H1 (cell line): ENCODE results near the gene ANKRD13B. TPM values are rescaled to one million over a fixed set of nuclear protein-coding genes. Genes with fewer than 3 reads are reported as not detected.
A peak's percentile ranks its signal among the peaks of the same experiment; 100 is the strongest.

Source experiments
- CTCF ChIA-PET: fragments of 300-600 bp; sonication (Branson Sonifier 250); formaldehyde crosslinking; loops from one replicate; lab custom pipeline; 2021; ENCODE audit not compliant: partially characterized antibody; lab: Charles Lee
- POLR2A ChIA-PET: fragments of 300-600 bp; sonication (Branson Sonifier 250); formaldehyde crosslinking; loops from one replicate; lab custom pipeline; 2021; ENCODE audit warnings: inconsistent platforms; ENCODE audit not compliant: partially characterized antibody; lab: Charles Lee
- DNase-seq, 2 experiments: peaks; one replicate each; pipeline versions ENCODE4 v3.0.0 to v3.0.0-alpha.2; 2010 to 2022; ENCODE audit warnings: low spot score in 2 of 2, low read depth in 1 of 2, mixed read lengths in 1 of 2
- FAIRE-seq: peaks from 2 replicates; lab custom pipeline; 2011; peaks lifted over from hg19 to GRCh38; lab: Jason Lieb, UNC
- H2AFZ ChIP-seq: 2 replicates; pipeline ENCODE4 v1.8.1; 2012; ENCODE audit warnings: low read length, inconsistent platforms
- H2AK5ac ChIP-seq: 2 replicates; pipeline ENCODE4 v1.6.1; 2013; ENCODE audit warnings: low read depth, low read length
- H2BK120ac ChIP-seq: replicated peaks from 2 replicates; pipeline ENCODE3; 2013; ENCODE audit warnings: low read depth, low read length, inconsistent platforms
- H2BK12ac ChIP-seq: 2 replicates; pipeline ENCODE4 v1.6.1; 2013; ENCODE audit warnings: low read depth, low read length
- H2BK15ac ChIP-seq: 2 replicates; pipeline ENCODE4 v1.6.1; 2013; ENCODE audit warnings: low read length
- H2BK20ac ChIP-seq: 2 replicates; pipeline ENCODE4 v1.6.1; 2013; ENCODE audit warnings: low read length
- H2BK5ac ChIP-seq: 2 replicates; pipeline ENCODE4 v1.6.1; 2013; ENCODE audit warnings: low read depth, low read length
- H3K14ac ChIP-seq: 2 replicates; pipeline ENCODE4 v1.6.1; 2013; ENCODE audit warnings: inconsistent platforms; ENCODE audit not compliant: insufficient read length
- H3K18ac ChIP-seq: 2 replicates; pipeline ENCODE4 v1.6.1; 2013; ENCODE audit warnings: low read length; ENCODE audit errors: extremely low read depth
- H3K23ac ChIP-seq: 2 replicates; pipeline ENCODE4 v1.6.1; 2013; ENCODE audit warnings: inconsistent platforms; ENCODE audit not compliant: insufficient read length
- H3K23me2 ChIP-seq: 2 replicates; pipeline ENCODE4 v1.6.1; 2013; ENCODE audit warnings: low read depth, low read length
- H3K27ac ChIP-seq: 2 replicates; pipeline ENCODE4 v1.6.1; 2011; ENCODE audit warnings: low read depth, low read length, inconsistent platforms
- H3K27me3 ChIP-seq, 4 experiments: replicated peaks in 1 of 4; 1 replicate in 1 of 4; 2 replicates in 3 of 4; pipeline versions ENCODE4 v1.6.1 to v1.8.1; 2011 to 2013; ENCODE audit warnings: low read length in 3 of 4, mild to moderate bottlenecking in 3 of 4, inconsistent platforms in 2 of 4, mixed read lengths in 2 of 4, moderate library complexity in 1 of 4; ENCODE audit not compliant: control insufficient read depth in 3 of 4, insufficient read depth in 3 of 4; ENCODE audit errors: extremely low read depth in 1 of 4
- H3K36me3 ChIP-seq, 4 experiments: 2 replicates each; pipeline versions ENCODE4 v1.6.1 to v1.8.1; 2011 to 2013; ENCODE audit warnings: mild to moderate bottlenecking in 4 of 4, low read length in 3 of 4, moderate library complexity in 2 of 4, control low read depth in 1 of 4, inconsistent platforms in 1 of 4; ENCODE audit not compliant: insufficient read depth in 4 of 4, control insufficient read depth in 2 of 4
- H3K4ac ChIP-seq: replicated peaks from 2 replicates; pipeline ENCODE3; 2013; ENCODE audit warnings: low read length, low read depth, mixed read lengths, inconsistent platforms; ENCODE audit not compliant: insufficient read length
- H3K4me1 ChIP-seq, 4 experiments: replicated peaks in 1 of 4; 1 replicate in 1 of 4; 2 replicates in 3 of 4; pipeline versions ENCODE4 v1.6.1 to v1.8.1; 2011 to 2013; ENCODE audit warnings: low read length in 3 of 4, inconsistent platforms in 2 of 4, mixed read lengths in 1 of 4; ENCODE audit not compliant: insufficient read depth in 4 of 4, control insufficient read depth in 3 of 4
- H3K4me2 ChIP-seq, 2 experiments: 2 replicates each; pipeline versions ENCODE4 v1.6.1 to v1.8.1; 2011 to 2013; ENCODE audit warnings: low read depth in 2 of 2, low read length in 2 of 2, control low read depth in 1 of 2, inconsistent platforms in 1 of 2, mild to moderate bottlenecking in 1 of 2; ENCODE audit not compliant: insufficient read depth in 1 of 2
- H3K4me3 ChIP-seq, 4 experiments: fragments of 200-600, 300-600 bp in 1 of 4; sonication (generic), shearing (Covaris generic), sonication (Bioruptor Twin) in 1 of 4; 2 replicates each; pipeline versions ENCODE4 v1.5.1 to v1.8.1; 2011 to 2016; ENCODE audit warnings: low read length in 4 of 4, low read depth in 3 of 4, control low read depth in 2 of 4, inconsistent platforms in 2 of 4, mild to moderate bottlenecking in 2 of 4, mixed read lengths in 1 of 4, moderate library complexity in 1 of 4; ENCODE audit not compliant: insufficient read depth in 2 of 4; ENCODE audit errors: extremely low read depth in 1 of 4
- H3K56ac ChIP-seq: replicated peaks from 2 replicates; pipeline ENCODE3; 2013; ENCODE audit warnings: low read depth, mild to moderate bottlenecking, mixed read lengths, low read length, inconsistent platforms; ENCODE audit not compliant: insufficient read length
- H3K79me1 ChIP-seq: 2 replicates; pipeline ENCODE4 v1.6.1; 2013; ENCODE audit warnings: low read depth, low read length, control low read depth
- H3K79me2 ChIP-seq, 2 experiments: 2 replicates each; pipeline versions ENCODE4 v1.6.1 to v1.8.1; 2012 to 2013; ENCODE audit warnings: low read length in 2 of 2, mild to moderate bottlenecking in 2 of 2, inconsistent platforms in 1 of 2; ENCODE audit not compliant: insufficient read depth in 2 of 2, control insufficient read depth in 1 of 2
- H3K9ac ChIP-seq, 4 experiments: replicated peaks in 1 of 4; 1 replicate in 1 of 4; 2 replicates in 3 of 4; pipeline versions ENCODE4 v1.6.1 to v1.8.1; 2011 to 2013; ENCODE audit warnings: low read depth in 3 of 4, low read length in 3 of 4, control low read depth in 2 of 4, mild to moderate bottlenecking in 2 of 4, moderate library complexity in 2 of 4, inconsistent platforms in 1 of 4; ENCODE audit errors: extremely low read depth in 1 of 4
- H3K9me3 ChIP-seq, 2 experiments: 2 replicates each; pipeline versions ENCODE4 v1.6.1 to v1.8.1; 2012 to 2013; ENCODE audit warnings: mild to moderate bottlenecking in 2 of 2, moderate library complexity in 2 of 2, control low read depth in 1 of 2, inconsistent platforms in 1 of 2, low read depth in 1 of 2, low read length in 1 of 2, mixed read lengths in 1 of 2; ENCODE audit not compliant: insufficient read depth in 2 of 2
- H4K20me1 ChIP-seq, 2 experiments: replicated peaks in 1 of 2; 2 replicates each; pipeline versions ENCODE3 to v1.8.1; 2011 to 2013; ENCODE audit warnings: inconsistent platforms in 2 of 2, low read length in 2 of 2, mild to moderate bottlenecking in 1 of 2; ENCODE audit not compliant: insufficient read depth in 2 of 2, control insufficient read depth in 1 of 2
- H4K5ac ChIP-seq: 2 replicates; pipeline ENCODE4 v1.6.1; 2013; ENCODE audit warnings: low read length, low read depth, mixed read lengths, inconsistent platforms; ENCODE audit not compliant: insufficient read length
- H4K8ac ChIP-seq: 2 replicates; pipeline ENCODE4 v1.8.0; 2013; ENCODE audit warnings: mild to moderate bottlenecking, moderate library complexity, low read length, inconsistent platforms; ENCODE audit not compliant: insufficient read depth; ENCODE audit errors: extremely low read depth
- H4K91ac ChIP-seq: replicated peaks from 2 replicates; pipeline ENCODE3; 2013; ENCODE audit warnings: low read length, mixed read lengths, inconsistent platforms; ENCODE audit not compliant: insufficient read length
- WGBS, 2 experiments: shearing (Covaris generic) in 1 of 2; methylation state at CpG; one replicate each; pipeline versions ENCODE4 v1.1.6 to v1.1.7; 2013 to 2015; ENCODE audit warnings: low lambda C conversion rate in 2 of 2, mixed read lengths in 2 of 2, inconsistent platforms in 1 of 2, low coverage in 1 of 2, missing lambda C conversion rate in 1 of 2; ENCODE audit not compliant: insufficient replicate concordance in 2 of 2, insufficient coverage in 1 of 2, insufficient read length in 1 of 2; ENCODE audit errors: extremely low coverage in 1 of 2, missing lambda C conversion rate in 1 of 2; 5-methylcytosine and 5-hydroxymethylcytosine counted together
- polyA plus RNA-seq, 7 experiments: library from polyadenylated mRNA; depleted of rRNA in 3 of 7; stranded (reverse) in 5 of 7; unstranded in 2 of 7; fragments of >200 nt in 5 of 7; fragments of 200-250 nt in 2 of 7; gene quantifications; 1 replicate in 5 of 7; 2 replicates in 1 of 7; 4 replicates in 1 of 7; pipeline versions ENCODE4 v1.2.1 to v1.2.3, GENCODE V29; 2011 to 2013; ENCODE audit warnings: missing spikeins in 2 of 7, mixed read lengths in 2 of 7
- total RNA-seq: library from RNA; stranded (reverse); fragmentation: NEBNext Ultra II Directional; extraction: Animal tissue kit (Norgen Biotek cat#: 25700); gene quantifications from 2 replicates; pipeline ENCODE4 v1.2.1, GENCODE V29; 2021

Gene ANKRD13B
- total and polyA plus RNA-seq, 2 of the 8 experiments (the other 6 are each of a cell fraction or from before 2014, with no cell fraction given), result 16.4 to 48.5 TPM

GRCh38 chr17:29612404-29613280 is 19.7 kb downstream of the ANKRD13B start:
- peaks cover 2% of the 10 kb centered on the region; the same call in 1 of the 2 replicates for H3K79me1 ChIP-seq
- H3K56ac ChIP-seq, result no peak overlapping the region
- peaks cover 10 to 32% (median 28%) of the 10 kb centered on the region in 4 experiments for H3K4me1 ChIP-seq
- no peak overlapping the region for H2BK5ac ChIP-seq
- H2BK15ac ChIP-seq, result 0 out of 2 replicates have a peak overlapping the region, but pooled peaks have one; percentile 16
- FAIRE-seq, result no peak
- no peak overlapping the region for H2AFZ ChIP-seq
- no peak overlapping the region for H3K27ac ChIP-seq
- DNase-seq, result no peak
- ChIA-PET POLR2A (interaction anchor here (1.3 to 1.6 kb wide), 2 partner anchors 20 to 21 kb away, joined by 3 to 4 read pairs; no protein-coding TSS in a partner anchor), CTCF (interaction anchor here (0.7 to 13.1 kb wide), 14 partner anchors 8 to 153 kb away, joined by 3 to 193 read pairs (median 5); partner anchors contain the start of genes ABHD15, ANKRD13B and TP53I13)
- 78% methylated on average over 28 of the region's 85 CpGs; no CpG with 5 or more reads in 1 of the 2 experiments for WGBS, 2 experiments
- H4K91ac ChIP-seq, result no peak overlapping the region
- no peak overlapping the region for H2BK12ac ChIP-seq
- no peak overlapping the region for H3K14ac ChIP-seq
- peaks cover 0 to 11% of the 10 kb centered on the region in 2 experiments; a peak in 1 of 4 replicates for H3K9me3 ChIP-seq
- peak overlapping the region; percentile 46 to 75; a peak in 3 of 4 replicates for H3K4me2 ChIP-seq
- no peak overlapping the region for H4K5ac ChIP-seq
- peak overlapping the region; percentile 62 for H4K8ac ChIP-seq
- no peak overlapping the region for H2AK5ac ChIP-seq
- no peak overlapping the region for H3K9ac ChIP-seq
- no peak overlapping the region; the same call in 1 of the 2 replicates for H3K18ac ChIP-seq
- H3K23ac ChIP-seq, result no peak overlapping the region
- H4K20me1 ChIP-seq, result peaks cover 4 to 5% of the 10 kb centered on the region in 2 experiments
- no peak overlapping the region for H2BK120ac ChIP-seq
- peaks cover 17 to 42% (median 34%) of the 10 kb centered on the region in 4 experiments for H3K27me3 ChIP-seq
- peak overlapping the region in 1 of 4 experiments; percentile 55; a peak in 2 of 8 replicates for H3K4me3 ChIP-seq
- no peak overlapping the region for H2BK20ac ChIP-seq
- H3K36me3 ChIP-seq, result peaks cover 0 to 7% (median 0%) of the 10 kb centered on the region in 4 experiments; a peak in 1 of 8 replicates
- peaks cover 13% of the 10 kb centered on the region for H3K23me2 ChIP-seq
- H3K79me2 ChIP-seq, result no peaks in the 10 kb centered on the region
- peak overlapping the region; percentile 19 for H3K4ac ChIP-seq
